Neural progenitor cell (in vitro differentiated cells): ENCODE results near the gene NOTUM.

Source experiments
- CTCF ChIP-seq: fragments of 200-600 bp; sonication (generic); IDR thresholded peaks from 2 replicates; pipeline ENCODE4 v1.5.1; 2017; ENCODE audit warnings: antibody characterized with exemption, mild to moderate bottlenecking
- EZH2phosphoT487 ChIP-seq: fragments of 200-600 bp; sonication (generic); IDR thresholded peaks from 2 replicates; pipeline ENCODE4 v1.6.1; 2017; ENCODE audit warnings: antibody characterized with exemption

- TF ChIP-seq CTCF: no peak
- no peak for TF ChIP-seq EZH2phosphoT487
Measured at GRCh38 chr17:81940538-81941483, 20.2 kb downstream of the NOTUM start.
